ENCODE measurements around the gene KCNN3.

DNA sequence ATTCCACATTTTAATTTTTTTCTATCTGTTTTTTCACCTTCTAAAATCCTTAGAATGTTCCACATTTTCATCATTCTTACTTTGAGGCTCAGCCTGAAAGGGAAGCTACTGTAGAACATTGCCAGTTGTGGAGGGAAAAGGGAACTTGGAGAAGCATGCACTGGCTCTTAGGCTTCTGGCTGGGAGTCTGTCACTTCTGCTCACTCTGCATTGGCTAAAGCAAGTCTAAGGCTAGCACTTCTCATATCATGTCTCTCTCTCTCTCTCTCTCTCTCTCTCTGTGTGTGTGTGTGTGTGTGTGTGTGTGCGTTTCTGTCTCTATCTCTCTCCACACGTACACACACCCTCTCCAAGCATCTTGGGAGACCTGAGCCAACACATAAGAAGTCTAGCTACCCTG, 212.5 kb downstream of the KCNN3 start:
- TF ChIP-seq, protein P1, sequence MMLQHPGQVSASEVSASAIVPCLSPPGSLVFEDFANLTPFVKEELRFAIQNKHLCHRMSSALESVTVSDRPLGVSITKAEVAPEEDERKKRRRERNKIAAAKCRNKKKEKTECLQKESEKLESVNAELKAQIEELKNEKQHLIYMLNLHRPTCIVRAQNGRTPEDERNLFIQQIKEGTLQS (IDR thresholded peaks at IDR 0.05; ENCODE audit: insufficient read depth, low read depth, low read length) = no peak
- TF ChIP-seq ZNF274 (IDR thresholded peaks at IDR 0.05; ENCODE audit: borderline replicate concordance, extremely low read depth, low read length) (no peak), TAF1 (IDR thresholded peaks at IDR 0.05; ENCODE audit: low read depth, low read length) (no peak), CHD2 (IDR thresholded peaks at IDR 0.05; ENCODE audit: low read length) (no peak), EZH2 (IDR thresholded peaks at IDR 0.05; ENCODE audit: low read depth, low read length, severe bottlenecking) (no peak), SP2 (IDR thresholded peaks at IDR 0.05; ENCODE audit: low read length) (no peak), JUN (IDR thresholded peaks at IDR 0.05; ENCODE audit: low read depth, low read length) (no peak), HDAC2 (IDR thresholded peaks at IDR 0.05; ENCODE audit: borderline replicate concordance in 1 of 2, low read depth in 2 of 2, low read length in 2 of 2) (no peak), GABPA (IDR thresholded peaks at IDR 0.05; ENCODE audit: borderline replicate concordance, insufficient read depth, low read length) (no peak), BACH1 (IDR thresholded peaks at IDR 0.05; ENCODE audit: low read length) (no peak), RAD21 (IDR thresholded peaks at IDR 0.05 in 1 of 2, conservative IDR thresholded peaks at IDR 0.05 in 1 of 2; ENCODE audit: low read depth in 2 of 2, low read length in 2 of 2) (no peak), CEBPB (IDR thresholded peaks at IDR 0.05; ENCODE audit: low read depth, low read length) (no peak), POLR2A (IDR thresholded peaks at IDR 0.05; ENCODE audit: control extremely low read depth in 1 of 2, low read depth in 2 of 2, low read length in 2 of 2) (no peak)
- TF ChIP-seq, protein P2, sequence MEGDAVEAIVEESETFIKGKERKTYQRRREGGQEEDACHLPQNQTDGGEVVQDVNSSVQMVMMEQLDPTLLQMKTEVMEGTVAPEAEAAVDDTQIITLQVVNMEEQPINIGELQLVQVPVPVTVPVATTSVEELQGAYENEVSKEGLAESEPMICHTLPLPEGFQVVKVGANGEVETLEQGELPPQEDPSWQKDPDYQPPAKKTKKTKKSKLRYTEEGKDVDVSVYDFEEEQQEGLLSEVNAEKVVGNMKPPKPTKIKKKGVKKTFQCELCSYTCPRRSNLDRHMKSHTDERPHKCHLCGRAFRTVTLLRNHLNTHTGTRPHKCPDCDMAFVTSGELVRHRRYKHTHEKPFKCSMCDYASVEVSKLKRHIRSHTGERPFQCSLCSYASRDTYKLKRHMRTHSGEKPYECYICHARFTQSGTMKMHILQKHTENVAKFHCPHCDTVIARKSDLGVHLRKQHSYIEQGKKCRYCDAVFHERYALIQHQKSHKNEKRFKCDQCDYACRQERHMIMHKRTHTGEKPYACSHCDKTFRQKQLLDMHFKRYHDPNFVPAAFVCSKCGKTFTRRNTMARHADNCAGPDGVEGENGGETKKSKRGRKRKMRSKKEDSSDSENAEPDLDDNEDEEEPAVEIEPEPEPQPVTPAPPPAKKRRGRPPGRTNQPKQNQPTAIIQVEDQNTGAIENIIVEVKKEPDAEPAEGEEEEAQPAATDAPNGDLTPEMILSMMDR (IDR thresholded peaks at IDR 0.05; ENCODE audit: control extremely low read depth in 1 of 3, insufficient read depth in 1 of 3, low read depth in 1 of 3, low read length in 3 of 3) = no peak
